GM21737 (cell line): ENCODE data around the gene FHIT.
"Not testable (repeated sequence)": the region's sequence is repeated elsewhere in the genome, so short reads cannot be mapped to it uniquely, and the experiment has no call there.

Experiments
- ATAC-seq: cut with Tn5 transposase; IDR thresholded peaks from one replicate; pipeline ENCODE4 v1.9.1; 2021; ENCODE audit warnings: mild to moderate bottlenecking, moderate library complexity; ENCODE audit not compliant: unreplicated experiment

FHIT gene

GRCh38 chr3:60948488-60948887, 302.8 kb downstream of the FHIT start:
- ATAC-seq, result no peak

GRCh38 chr3:60935709-60936108, 315.5 kb downstream of the FHIT start:
- no peak for ATAC-seq

GRCh38 chr3:60933824-60934223, 317.4 kb downstream of the FHIT start:
- ATAC-seq, result no peak

- ATAC-seq, result no peak
Measured at GRCh38 chr3:60932643-60933042, 318.6 kb downstream of the FHIT start.

GRCh38 chr3:60932170-60932569, 319.1 kb downstream of the FHIT start:
- no peak for ATAC-seq

- no peak for ATAC-seq
Measured at GRCh38 chr3:60931452-60931851, 319.8 kb downstream of the FHIT start.

- ATAC-seq, result no peak
Measured at GRCh38 chr3:60920519-60920918, 330.7 kb downstream of the FHIT start.

- no peak for ATAC-seq
Measured at GRCh38 chr3:60919296-60919695, 332.0 kb downstream of the FHIT start.

- no peak for ATAC-seq
Measured at GRCh38 chr3:60917141-60917540, 334.1 kb downstream of the FHIT start.

- no peak for ATAC-seq
Measured at GRCh38 chr3:60916546-60916945, 334.7 kb downstream of the FHIT start.

- ATAC-seq, result no peak
Measured at GRCh38 chr3:60913474-60913873, 337.8 kb downstream of the FHIT start.

- ATAC-seq, result no peak
Measured at GRCh38 chr3:60912876-60913275, 338.4 kb downstream of the FHIT start.

- ATAC-seq, result no peak
Measured at GRCh38 chr3:60912142-60912541, 339.1 kb downstream of the FHIT start.

GRCh38 chr3:60909526-60909925, 341.7 kb downstream of the FHIT start:
- no peak for ATAC-seq

- ATAC-seq, result no peak
Measured at GRCh38 chr3:60906283-60906682, 345.0 kb downstream of the FHIT start.

GRCh38 chr3:60898321-60898720, 352.9 kb downstream of the FHIT start:
- ATAC-seq, result no peak

GRCh38 chr3:60893946-60894345, 357.3 kb downstream of the FHIT start:
- no peak for ATAC-seq

GRCh38 chr3:60890226-60890625, 361.0 kb downstream of the FHIT start:
- ATAC-seq, result no peak

- ATAC-seq, result not testable (repeated sequence)
Measured at GRCh38 chr3:60888952-60889351, 362.3 kb downstream of the FHIT start.

- ATAC-seq, result no peak
Measured at GRCh38 chr3:60887574-60887973, 363.7 kb downstream of the FHIT start.

GRCh38 chr3:60886518-60886917, 364.7 kb downstream of the FHIT start:
- ATAC-seq, result no peak

GRCh38 chr3:60884005-60884404, 367.2 kb downstream of the FHIT start:
- ATAC-seq, result no peak

- no peak for ATAC-seq
Measured at GRCh38 chr3:60877188-60877587, 374.1 kb downstream of the FHIT start.

GRCh38 chr3:60870396-60870795, 380.9 kb downstream of the FHIT start:
- no peak for ATAC-seq
